NCI-H1417 (cell line): ENCODE data around the gene GPRIN2.
"Not testable (repeated sequence)": the region's sequence is repeated elsewhere in the genome, so short reads cannot be mapped to it uniquely, and the experiment has no call there.

Experiments used
- DNase-seq, 3 experiments: peaks; one replicate each; lab custom pipeline; 2025; lab: John Stamatoyannopoulos, UW

The GPRIN2 gene

DNA sequence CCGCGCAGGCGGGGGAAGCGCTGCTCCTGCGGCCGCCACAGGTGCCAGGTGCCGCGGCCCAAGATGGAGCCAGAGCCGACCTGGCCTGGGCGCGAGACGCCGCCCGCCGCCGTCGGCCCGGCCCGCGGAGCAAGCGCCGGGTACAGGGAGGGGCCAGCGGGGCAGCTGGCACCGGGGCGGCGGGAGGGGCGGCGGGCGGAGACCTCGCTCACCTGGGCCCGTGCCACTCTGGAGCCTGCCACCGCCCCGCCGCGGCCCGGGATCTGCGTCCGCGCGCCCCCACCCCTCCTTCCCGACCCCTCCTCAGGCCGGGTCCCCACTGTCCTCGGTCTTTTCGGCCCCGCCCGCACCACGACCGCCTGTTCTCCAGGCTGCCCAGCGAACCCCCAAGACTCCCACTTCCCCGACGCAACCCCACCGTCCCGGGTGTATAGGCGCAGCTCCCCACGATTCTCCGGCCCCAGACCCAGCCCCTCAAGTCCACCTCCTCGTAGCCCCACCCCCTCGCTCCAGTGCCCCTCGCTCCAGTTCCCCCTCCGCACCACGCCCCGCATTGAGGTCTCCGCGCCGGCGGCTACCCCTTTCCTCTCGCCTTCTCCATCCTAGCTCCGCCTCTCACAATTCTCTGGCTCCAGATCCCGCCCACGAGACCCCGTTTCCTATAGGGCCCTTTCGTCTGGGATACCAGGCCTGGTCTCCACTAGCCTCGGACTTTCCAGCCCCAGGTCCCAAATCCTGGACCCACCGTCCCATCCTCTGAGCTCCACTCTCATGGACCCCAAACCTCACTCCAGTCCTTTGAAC lies at the start of gene GPRIN2:
TSS of gene GPRIN2 (minus strand) at position 144 of the 804 bp plus-strand sequence. CDS start 5,922 bp downstream, outside the sequence.
- peak; percentile 10 to 33 (median 28) for DNase-seq

DNA sequence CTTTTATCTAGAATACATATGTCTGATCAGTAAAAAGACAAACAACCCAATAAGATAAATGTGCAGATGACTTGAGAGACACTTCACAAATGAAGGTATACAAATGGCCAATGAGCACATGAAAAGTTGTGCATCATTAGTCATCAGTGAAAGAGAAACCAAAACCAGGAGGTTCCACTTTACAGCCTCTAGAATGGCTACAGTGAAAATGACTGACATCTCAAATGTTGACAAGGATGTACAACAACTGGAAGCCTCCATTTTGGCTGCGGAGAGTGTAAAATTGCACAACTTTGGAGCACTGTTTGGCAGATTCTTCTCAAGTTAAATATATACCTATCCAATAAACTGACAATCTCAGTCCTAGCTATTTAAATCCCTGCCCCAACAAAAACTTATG lies 44.1 kb upstream of the GPRIN2 start:
- DNase-seq: not testable (repeated sequence)

DNA sequence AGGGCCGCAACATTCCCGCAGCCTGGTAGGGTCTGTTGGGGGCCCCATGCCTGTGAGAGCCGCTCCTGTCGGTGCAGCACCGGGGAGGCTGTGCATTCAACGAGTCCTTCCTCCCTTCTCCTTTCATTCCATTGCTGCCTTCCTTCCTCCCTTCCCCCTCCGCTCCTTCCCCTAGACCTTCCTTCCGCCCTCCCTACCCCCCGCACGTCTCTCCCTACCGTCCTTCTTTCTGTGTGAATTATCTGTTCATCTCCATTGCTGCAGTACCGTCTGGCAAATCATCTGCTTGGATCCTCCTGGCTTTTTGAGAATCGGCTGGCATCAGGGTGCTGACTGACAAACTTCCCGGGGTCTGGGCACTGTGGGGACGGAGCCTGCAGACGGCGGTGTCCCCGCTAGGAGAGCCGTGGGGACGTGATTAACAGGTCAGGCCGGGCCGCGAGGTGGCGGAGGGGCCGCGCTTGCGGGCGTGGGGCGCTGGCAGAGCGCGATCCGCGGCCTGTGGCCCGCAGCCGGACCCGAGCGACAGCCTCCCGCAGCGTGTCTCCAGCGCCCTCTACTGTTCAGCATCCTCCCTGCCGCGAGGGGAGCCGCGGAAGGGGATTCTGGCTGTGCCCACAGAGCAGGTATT lies 41.3 kb upstream of the GPRIN2 start:
- not testable (repeated sequence) for DNase-seq

DNA sequence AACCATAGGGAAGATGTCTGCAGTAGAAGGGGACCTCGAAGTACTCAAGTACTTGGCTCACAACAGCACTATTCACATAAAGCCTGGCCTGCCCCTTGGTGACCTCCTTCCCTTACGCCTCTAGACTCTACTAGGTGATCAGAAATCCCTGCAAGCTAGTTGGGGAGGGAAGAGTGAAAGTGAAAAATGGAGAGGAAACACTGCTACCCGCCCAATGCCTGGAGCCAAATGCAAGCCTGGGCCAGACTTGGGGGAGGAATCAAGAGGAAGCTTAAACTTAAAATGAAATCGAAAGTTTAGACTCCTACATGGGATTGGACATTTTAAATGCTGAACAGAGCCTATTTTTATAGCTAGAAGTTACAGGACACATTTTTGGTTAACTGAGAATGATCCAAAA lies 40.1 kb upstream of the GPRIN2 start:
- DNase-seq: not testable (repeated sequence)

DNA sequence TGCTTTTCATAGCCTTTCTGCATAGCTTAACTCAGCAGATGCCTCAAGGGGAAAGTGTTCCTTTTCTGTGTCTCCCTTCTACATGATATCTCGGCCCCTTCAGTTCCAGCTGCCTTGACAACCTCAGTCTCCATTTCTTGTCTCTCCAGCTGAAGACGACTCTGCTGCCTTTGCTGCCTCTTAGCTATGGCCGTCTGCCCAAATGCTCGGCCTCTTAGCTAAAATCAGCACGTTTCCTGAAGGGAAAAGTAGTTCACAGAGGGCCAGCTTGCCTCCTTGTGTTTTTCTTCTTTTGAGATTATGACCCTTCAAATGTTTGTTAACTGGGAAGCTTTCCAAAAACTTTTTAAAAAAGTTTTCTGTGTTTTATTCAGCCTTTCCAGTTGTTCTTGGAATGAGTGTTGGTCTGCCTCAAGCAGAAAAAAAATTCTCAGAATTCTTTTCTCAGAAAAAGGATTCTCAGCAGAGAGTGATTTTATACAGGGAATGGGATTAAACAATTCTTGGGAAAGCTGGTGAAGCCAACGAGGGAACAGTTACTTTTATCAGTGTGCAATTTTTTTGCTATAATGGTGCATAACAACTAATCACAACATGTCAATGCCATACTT lies 38.1 kb upstream of the GPRIN2 start:
- DNase-seq: not testable (repeated sequence)

DNA sequence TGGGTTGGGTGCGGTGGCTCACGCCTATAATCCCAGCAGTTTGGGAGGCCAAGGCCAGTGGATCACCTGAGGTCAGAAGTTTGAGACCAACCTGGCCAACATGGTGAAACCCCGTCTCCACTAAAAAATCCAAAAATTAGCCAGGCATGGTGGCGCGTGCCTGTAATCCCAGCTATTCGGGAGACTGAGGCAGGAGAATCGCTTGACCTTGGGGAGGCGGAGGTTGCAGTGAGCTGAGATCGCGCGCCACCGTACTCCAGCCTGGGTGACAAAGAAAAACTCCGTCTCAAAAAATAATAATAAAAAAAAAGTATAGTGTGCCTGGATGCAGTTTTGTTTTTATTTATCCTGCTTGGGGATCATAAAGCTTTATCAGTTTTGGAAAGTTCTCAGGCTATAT lies 36.8 kb upstream of the GPRIN2 start:
- not testable (repeated sequence) for DNase-seq

DNA sequence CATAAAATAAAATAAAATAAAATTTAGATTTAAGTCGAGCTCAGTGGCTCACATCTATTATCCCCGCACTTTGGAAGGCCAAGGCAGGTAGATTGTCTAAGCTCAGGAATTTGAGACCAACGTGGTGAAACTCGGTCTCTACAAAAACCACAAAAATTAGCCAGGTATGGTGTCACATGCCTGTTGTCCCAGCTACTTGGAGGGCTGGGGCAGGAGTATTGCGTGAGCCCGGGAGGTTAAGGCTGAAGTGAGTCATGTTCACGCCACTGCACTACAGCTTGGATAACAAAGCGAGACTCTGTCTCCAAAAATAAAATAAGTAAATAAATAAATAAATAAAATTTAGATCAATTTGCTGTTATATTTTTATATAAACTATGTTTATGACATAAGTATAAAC lies 34.6 kb upstream of the GPRIN2 start:
- DNase-seq: not testable (repeated sequence)

DNA sequence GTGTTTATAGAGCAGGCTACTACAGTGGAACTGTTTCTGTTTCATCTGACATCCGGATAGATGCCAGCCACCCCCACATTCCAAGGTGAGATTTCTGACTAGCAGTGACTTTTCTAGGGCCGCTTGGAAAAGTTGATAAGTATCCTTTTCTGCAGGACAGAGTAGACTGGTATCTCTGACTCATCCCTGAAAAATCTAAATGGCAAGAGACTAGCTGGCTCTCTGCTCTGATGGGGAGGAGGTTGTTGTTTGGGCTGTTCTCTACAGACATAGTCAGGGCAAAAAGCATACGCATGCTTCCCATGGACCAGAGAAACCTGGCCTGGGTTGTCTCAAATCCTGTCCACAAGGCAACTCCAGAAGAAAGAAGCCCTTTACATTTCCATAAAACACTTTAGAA lies 33.1 kb upstream of the GPRIN2 start:
- not testable (repeated sequence) for DNase-seq

DNA sequence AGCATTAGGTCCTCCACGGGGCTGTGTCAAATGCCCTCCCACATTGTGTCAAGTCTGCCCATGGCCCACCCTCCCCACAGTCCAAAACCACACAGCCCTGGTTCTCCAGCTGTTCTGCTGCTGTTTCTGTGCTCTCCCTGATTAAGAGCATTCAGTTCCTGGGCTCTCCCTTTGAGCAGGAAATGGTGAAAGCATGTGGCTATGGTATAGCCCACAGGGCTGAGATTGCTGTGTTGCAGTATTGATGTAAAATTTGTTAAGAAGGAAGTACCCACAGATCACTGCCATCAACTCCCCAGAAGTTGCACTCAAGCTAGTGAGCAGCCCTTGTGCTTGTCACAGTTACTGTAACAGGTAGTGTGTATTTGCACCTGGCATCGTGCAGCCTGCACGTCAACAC lies 31.8 kb upstream of the GPRIN2 start:
- DNase-seq: not testable (repeated sequence)

DNA sequence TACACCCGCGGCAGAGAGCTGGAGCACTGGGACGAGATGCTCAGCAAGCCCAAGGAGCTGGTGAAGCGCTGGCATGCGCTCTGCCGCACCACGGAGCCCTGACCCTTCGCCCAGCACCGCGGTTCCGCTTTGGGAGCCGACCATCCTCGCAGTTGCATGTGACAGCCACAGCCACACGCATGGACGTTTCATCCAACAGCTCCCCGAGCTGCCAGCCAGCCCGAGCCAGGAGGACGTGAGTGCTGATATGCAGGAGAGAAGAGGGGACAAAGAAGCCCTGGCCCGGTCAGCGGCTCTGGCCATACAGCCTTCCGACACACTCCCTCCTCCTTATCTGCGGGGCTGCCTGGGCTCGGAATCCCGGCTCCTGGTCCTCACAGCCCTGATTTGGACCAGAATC lies 31.1 kb upstream of the GPRIN2 start:
- DNase-seq: not testable (repeated sequence)

DNA sequence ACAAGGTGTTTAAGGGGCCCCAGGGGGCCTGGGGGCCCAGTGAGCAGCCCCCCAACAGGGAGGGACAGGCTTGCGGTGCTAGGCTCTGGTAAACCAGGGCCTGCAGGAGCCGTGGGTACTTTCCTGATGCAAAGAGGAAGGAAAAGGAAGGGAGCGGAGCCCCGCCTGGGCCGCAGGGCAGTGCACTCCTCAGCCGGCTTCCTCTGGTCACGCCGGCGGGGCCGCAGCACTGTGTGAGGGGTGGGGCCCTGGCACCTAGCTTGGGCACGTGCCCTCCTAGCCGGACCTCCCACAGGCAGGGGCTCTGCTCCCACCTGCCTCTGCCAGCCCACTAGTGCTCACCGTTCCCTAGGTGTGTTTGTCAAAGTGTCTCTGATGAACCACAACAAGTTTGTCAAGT lies 28.8 kb upstream of the GPRIN2 start:
- DNase-seq: not testable (repeated sequence)

DNA sequence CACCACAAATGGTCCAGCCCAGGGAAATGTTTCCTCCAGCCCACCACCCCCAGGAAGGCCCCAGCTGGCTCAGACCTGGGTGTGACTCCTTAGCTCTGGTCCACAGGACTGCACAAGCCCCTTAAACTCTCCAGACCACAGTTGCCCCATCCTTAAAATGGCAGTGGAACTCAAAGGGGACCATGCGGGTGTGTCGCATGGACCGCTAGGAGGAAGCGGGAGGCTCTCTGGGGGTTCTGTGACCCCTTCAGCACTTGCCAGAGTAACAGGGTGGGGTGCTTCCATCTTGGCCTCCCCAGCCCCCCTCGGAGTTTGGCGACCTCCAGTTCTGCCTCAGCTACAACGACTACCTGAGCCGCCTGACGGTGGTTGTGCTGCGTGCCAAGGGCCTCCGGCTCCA lies 27.7 kb upstream of the GPRIN2 start:
- not testable (repeated sequence) for DNase-seq

DNA sequence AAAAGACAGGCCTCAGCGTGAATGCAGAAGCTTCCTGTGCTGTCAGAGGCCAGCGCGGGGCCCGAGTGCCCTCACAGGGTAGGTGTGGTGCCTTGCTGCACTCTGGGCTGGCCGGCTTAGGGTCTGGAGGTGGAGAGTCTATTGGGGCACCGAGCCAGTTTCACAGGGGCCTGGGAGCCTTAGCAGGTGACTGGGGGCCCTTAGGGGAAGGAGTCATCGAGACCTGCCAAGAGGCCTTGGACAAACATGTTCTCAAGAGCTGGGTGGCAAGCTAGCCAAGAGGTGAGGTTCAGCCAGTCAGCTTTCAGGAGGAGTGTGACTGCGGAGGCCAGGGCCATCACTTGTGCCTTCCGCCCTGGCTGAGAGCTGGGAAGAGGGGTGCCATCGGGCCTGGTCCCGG lies 26.1 kb upstream of the GPRIN2 start:
- DNase-seq: not testable (repeated sequence)

DNA sequence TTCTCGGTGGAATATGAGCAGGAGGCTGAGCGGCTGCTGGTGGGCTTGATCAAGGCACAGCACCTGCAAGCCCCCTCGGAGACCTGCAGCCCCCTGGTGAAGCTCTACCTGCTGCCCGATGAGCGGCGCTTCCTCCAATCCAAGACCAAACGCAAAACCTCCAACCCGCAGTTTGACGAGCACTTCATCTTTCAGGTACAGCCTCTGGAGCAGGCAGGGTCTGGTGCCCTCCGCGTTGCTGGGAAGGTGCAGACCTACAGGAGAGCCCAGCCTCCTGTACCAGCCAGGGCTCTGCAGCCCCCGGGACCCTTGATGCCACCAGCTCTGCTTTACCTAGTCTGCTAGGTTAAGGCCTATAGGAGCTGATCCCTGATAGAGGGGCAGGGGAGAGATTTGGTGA lies 25.5 kb upstream of the GPRIN2 start:
- DNase-seq: not testable (repeated sequence)

DNA sequence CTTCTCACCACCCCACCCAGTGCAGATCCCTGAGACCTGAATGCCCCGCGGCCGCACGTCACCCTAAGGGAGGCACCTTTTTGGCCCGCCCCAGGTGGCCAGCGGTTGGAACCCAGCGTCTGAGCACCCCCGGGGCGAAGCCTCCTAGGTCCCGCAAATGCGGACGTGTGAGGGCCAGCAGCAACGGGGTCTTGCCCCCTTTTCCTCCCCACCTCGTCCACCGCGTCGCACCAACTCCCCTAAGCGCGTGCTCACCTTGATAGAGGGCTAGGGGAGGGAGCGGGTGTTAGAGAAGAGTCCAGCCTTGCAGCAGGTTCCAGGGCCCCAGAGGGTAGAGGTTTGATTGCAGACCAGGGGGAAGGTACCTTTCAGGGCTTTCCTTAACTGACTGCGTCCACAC lies 22.9 kb upstream of the GPRIN2 start:
- DNase-seq: not testable (repeated sequence)

DNA sequence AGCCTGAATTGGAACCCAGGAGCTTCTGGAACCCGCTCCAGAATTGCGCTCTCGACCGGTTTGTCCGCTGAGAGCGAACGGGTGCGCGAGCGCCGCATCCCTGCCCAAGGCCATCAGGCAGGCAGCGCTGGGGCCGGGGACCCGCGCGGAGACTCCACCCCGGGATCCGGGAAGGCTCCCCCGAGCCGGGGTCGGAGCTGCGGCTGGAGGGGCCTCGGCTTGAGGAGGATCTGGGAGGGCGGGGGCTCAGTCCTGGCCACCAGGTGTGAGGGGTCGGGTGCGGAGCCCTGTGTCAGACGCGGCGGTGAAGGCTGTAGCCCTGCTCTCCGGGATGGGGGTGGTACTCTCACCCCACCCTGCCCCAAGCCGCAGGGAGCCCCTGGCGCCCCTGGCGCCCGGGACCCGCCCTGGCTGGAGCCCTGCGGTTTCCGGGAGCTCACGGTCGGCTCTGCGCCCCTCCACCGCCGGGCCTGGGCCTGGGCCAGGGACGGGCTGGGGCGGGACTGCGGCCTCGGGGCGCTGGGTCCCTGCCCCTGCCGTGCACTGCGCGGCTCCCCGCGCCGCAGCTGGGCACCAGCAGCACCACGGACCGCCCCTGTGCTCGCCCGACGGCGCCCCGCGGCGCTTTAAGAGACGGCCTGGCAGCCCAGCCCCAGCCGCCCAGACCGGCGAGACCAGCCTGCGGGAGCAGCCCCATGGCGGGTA lies 22.2 kb upstream of the GPRIN2 start, which contains the start of gene SYT15:
TSS of gene SYT15 (plus strand) at position 655 of the 705 bp plus-strand sequence. CDS start at position 696, 41 bp downstream.
- not testable (repeated sequence) for DNase-seq

DNA sequence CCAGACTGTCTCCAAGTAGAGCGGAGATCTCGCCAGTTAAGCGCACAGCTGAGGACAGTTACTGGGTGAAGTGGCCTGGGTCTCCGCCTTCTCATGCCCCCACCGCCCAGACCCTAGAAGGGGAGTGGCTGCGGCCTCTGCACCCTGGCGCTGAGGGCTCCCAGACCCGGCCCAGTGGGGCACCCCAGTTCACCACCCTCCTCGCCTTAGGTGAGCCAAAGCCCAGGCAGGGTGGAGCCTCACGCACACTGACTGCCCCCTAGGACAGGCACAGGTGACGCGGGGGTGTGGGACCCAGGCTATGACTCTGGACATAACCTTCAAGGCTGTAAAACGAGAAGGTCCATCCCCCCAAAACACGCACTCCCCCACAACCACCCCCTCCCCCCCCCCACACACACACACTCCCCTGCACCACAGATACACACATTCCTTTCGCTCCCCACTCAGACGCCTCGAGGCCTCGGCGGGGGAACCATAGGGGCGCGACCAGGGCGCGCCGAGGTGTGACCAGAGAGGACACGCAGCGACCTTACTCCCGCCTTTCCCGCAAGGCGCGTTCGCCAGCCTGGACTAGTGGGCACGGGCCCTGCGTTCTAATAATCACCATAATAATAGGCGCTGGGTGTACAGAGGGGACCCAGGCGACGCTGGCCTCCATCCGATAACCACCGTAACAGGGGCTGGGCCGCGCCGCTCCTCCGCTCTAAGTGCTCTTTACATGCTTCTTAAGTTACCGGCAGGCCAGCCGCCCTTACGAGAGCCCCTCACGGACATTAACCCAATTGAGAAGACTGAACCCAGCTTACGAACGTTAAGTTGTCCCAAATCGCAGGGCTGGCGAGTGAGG lies 21.4 kb upstream of the GPRIN2 start:
- not testable (repeated sequence) for DNase-seq

DNA sequence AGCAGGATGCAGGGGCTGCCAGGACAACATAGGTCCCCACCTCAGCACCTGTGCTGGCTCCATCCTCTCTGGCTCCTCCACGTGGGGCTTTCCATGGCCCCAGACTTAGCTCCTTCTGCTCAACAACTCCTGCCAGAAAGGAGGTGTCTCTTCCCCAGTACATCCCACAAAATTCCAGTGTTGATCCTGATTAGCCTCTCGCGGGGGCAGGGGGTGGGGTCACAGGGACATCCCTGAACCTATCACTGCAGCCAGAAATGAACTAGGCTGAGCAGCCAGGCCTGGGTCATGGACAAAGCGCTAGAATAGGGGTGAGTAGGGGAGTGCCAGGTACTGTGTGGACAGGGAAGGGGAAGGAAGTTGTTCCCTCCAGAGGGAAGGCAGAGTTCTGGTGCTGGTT lies 17.4 kb upstream of the GPRIN2 start:
- not testable (repeated sequence) for DNase-seq

DNA sequence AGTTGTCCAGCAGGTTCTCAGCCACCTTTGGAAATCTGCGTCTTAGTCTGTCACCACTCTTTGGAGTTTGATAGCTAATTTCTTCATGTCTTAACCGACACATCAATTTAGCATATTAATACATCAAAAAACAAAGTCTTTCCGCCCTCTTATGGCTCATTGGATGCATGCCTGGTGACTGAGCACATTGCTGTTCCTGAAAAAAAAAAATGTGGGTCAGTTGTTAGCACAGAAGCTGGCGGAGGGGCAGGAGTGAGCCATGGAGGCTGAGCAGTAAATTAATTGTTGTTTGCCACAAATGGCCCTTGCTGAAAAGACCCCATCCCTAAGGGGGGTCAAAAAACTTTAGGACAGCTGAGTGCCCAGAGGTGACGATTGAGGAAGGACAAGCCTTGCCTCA lies 16.9 kb upstream of the GPRIN2 start:
- not testable (repeated sequence) for DNase-seq

DNA sequence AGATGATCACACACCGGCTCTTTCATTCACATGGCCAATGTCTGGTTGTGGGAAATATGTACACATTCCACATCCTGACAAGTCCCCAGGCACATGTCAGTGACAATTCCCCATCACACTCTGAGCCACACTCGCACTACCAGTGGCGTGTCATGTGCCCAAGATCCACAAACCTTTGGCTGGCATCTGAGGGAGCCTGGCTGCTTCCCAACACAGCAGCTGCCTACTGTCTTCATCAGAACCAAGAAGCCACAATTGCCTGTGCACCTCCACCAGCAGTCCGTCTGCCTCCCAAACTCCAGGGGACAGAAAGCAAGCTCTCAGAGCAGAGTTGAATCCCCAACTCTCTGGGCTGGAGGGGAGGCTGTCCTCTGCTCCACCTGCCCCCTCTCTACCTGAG lies 16.3 kb upstream of the GPRIN2 start:
- not testable (repeated sequence) for DNase-seq

DNA sequence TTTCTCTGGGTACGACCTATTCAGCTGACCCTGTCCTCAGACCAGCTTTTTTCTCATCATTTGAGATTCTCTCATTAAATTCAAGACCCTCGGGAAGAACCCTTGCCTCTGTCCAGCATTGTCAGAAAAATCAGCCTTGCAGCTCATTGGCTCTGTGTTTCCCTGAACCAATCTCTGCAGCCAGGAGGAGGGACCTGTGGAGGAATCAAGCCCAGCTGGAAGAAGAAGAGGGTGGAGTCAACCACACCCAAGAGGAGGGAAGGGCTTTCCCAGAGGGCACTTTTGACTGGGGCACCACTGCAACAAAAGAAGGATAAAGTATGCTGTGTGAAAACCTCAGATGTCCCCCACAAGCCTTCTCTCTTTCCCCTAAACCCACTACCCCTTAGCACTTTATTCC lies 14.2 kb upstream of the GPRIN2 start:
- not testable (repeated sequence) for DNase-seq
